C4-2B (cell line): ENCODE data around the gene SUSD1.

Experiments used
- CTCF ChIP-seq: fragments of 450-650 bp; conservative IDR thresholded peaks from 2 replicates; pipeline ENCODE4 v1.5.1; 2017; ENCODE audit warnings: mild to moderate bottlenecking
- ZFX ChIP-seq: fragments of 450-650 bp; IDR thresholded peaks from 2 replicates; pipeline ENCODE4 v1.6.1; 2017

- no peak for TF ChIP-seq CTCF
- no peak for TF ChIP-seq ZFX
Observed at GRCh38 chr9:112140936-112141335, 34.2 kb downstream of the SUSD1 start.
